Ishikawa (cell line): ENCODE data around the gene STAB1.

Experiments
- CEBPB ChIP-seq: IDR thresholded peaks from 2 replicates; pipeline ENCODE4 v1.6.1; 2012
- CREB1 ChIP-seq: IDR thresholded peaks from 2 replicates; pipeline ENCODE4 v1.6.1; 2012; ENCODE audit warnings: low read depth
- EGR1 ChIP-seq: IDR thresholded peaks from 2 replicates; pipeline ENCODE4 v1.6.1; 2012
- EP300 ChIP-seq: IDR thresholded peaks from 2 replicates; pipeline ENCODE4 v1.6.1; 2012; ENCODE audit warnings: borderline replicate concordance
- FOXM1 ChIP-seq: IDR thresholded peaks from 2 replicates; pipeline ENCODE4 v1.6.1; 2012; ENCODE audit warnings: low read depth, borderline replicate concordance
- NFIC ChIP-seq: IDR thresholded peaks from 2 replicates; pipeline ENCODE4 v1.6.1; 2012
- RAD21 ChIP-seq: IDR thresholded peaks from 2 replicates; pipeline ENCODE4 v1.6.1; 2012; ENCODE audit warnings: low read depth
- TCF12 ChIP-seq: IDR thresholded peaks from 2 replicates; pipeline ENCODE4 v1.6.1; 2012; ENCODE audit warnings: low read depth
- TEAD4 ChIP-seq: IDR thresholded peaks from 2 replicates; pipeline ENCODE4 v1.6.1; 2012
- YY1 ChIP-seq: IDR thresholded peaks from 2 replicates; pipeline ENCODE4 v1.6.1; 2012; ENCODE audit warnings: low read depth
- ZBTB7A ChIP-seq: IDR thresholded peaks from 2 replicates; pipeline ENCODE4 v1.6.1; 2012; ENCODE audit warnings: low read depth
- TF ChIP-seq, protein P1 (sequence below): IDR thresholded peaks from 2 replicates; pipeline ENCODE4 v1.6.1; 2012
- TF ChIP-seq, protein P2 (sequence below): IDR thresholded peaks from 2 replicates; pipeline ENCODE4 v1.6.1; 2012; ENCODE audit warnings: low read depth, mild to moderate bottlenecking
- TF ChIP-seq, protein P3 (sequence below): IDR thresholded peaks from 2 replicates; pipeline ENCODE4 v1.6.1; 2012

The STAB1 gene

DNA sequence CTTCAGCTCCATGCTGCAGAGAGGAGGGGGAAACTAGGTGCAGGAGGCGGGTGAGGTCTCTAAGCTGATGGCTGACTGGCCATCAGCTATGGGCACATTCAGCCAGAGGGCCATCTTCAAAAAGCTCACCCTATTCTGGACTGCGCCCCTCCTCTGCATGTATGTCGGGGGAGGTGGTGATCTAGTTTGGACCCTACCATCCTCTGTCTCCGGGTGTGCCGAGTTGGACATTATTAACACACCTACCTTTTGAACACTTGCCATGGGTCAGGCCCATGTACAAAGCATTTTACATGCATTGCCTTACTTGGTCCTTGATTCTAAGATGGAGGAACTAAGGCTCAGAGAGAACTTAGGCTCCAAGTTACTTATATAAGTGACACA is 38.3 kb upstream of the STAB1 start:
- no peak for TF ChIP-seq TEAD4
- no peak for TF ChIP-seq ZBTB7A
- no peak for TF ChIP-seq CEBPB
- no peak for TF ChIP-seq EP300
- TF ChIP-seq, protein P1, sequence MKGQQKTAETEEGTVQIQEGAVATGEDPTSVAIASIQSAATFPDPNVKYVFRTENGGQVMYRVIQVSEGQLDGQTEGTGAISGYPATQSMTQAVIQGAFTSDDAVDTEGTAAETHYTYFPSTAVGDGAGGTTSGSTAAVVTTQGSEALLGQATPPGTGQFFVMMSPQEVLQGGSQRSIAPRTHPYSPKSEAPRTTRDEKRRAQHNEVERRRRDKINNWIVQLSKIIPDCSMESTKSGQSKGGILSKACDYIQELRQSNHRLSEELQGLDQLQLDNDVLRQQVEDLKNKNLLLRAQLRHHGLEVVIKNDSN = no peak

DNA sequence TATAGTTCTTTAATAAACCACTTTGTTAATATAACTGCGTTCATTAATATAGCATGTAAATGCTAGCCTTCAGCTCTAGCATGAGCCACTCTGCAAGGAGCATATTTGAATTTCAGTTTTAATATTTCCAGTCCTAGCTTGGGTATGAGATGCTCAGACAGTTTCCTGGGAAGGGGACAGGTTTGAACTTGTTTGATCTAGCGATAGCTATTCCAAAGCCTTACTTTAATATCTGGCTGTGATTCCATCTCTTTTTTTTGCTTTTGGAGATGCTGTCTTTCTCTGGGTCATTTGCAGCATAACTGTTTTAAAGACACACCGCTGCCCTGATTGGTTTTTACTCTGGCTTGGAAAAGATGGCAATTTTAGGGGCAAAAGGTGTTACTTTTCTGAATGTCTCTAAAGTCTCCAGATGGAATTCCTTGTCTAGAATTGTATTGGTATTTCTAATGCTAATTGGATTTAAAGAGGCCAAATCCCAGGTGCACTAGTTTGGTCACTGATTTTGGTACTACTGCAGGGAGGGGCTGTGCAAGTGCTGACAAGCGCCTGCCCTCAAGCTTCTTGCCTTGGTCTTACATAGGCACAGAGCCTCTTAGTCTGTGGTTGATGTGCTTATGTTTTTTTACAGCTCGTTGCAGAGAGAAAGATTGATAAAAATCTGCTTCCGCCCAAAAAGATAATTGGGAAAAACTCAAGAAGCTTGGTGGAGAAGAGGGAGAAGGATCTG is 36.9 kb upstream of the STAB1 start:
- TF ChIP-seq ZBTB7A = no peak
- no peak for TF ChIP-seq RAD21
- TF ChIP-seq YY1 = no peak
- no peak for TF ChIP-seq CREB1
- TF ChIP-seq, protein P2, sequence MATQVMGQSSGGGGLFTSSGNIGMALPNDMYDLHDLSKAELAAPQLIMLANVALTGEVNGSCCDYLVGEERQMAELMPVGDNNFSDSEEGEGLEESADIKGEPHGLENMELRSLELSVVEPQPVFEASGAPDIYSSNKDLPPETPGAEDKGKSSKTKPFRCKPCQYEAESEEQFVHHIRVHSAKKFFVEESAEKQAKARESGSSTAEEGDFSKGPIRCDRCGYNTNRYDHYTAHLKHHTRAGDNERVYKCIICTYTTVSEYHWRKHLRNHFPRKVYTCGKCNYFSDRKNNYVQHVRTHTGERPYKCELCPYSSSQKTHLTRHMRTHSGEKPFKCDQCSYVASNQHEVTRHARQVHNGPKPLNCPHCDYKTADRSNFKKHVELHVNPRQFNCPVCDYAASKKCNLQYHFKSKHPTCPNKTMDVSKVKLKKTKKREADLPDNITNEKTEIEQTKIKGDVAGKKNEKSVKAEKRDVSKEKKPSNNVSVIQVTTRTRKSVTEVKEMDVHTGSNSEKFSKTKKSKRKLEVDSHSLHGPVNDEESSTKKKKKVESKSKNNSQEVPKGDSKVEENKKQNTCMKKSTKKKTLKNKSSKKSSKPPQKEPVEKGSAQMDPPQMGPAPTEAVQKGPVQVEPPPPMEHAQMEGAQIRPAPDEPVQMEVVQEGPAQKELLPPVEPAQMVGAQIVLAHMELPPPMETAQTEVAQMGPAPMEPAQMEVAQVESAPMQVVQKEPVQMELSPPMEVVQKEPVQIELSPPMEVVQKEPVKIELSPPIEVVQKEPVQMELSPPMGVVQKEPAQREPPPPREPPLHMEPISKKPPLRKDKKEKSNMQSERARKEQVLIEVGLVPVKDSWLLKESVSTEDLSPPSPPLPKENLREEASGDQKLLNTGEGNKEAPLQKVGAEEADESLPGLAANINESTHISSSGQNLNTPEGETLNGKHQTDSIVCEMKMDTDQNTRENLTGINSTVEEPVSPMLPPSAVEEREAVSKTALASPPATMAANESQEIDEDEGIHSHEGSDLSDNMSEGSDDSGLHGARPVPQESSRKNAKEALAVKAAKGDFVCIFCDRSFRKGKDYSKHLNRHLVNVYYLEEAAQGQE = no peak
- TF ChIP-seq TEAD4 = no peak
- no peak for TF ChIP-seq NFIC
- TF ChIP-seq TCF12 = no peak
- TF ChIP-seq, protein P3, sequence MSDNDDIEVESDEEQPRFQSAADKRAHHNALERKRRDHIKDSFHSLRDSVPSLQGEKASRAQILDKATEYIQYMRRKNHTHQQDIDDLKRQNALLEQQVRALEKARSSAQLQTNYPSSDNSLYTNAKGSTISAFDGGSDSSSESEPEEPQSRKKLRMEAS = no peak
- no peak for TF ChIP-seq FOXM1
- TF ChIP-seq CEBPB = no peak
- TF ChIP-seq, protein P1 = no peak
- TF ChIP-seq EP300 = no peak
- TF ChIP-seq EGR1 = no peak

DNA sequence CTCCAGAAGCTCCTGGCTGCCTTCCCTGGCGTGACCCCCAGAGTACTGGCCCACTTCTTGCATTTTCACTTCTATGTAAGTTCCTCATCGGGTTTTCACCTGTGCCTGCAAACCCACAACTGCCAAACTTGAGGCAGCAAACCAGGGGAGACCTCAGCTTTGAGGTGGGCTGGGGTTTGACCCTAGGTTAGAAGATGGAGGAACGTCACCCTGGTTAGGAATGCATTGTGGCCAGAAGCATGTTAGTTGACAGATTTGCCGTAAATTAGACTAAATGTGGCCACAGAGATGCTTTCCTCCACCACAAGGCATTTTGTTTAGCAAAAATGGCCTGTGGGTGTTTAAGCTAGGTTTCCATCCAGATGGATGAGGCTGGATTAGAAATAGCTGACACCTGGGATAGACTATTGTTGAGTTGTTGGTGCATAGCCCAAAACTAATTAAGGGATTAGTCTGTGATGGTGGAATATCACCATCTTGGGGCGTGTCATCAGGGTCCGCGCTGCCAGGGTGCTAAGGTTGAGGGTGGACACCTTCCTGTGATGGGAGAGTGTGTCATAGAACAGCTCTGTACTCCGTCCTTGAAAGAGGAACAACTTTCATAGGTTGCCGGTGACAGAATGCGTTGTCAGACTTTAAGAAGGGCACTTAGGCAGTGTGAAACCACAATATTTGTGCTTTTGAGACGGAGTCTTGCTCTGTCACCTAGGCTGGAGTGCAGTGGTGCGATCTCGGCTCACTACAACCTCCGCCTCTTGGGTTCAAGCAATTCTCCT is 36.2 kb upstream of the STAB1 start:
- TF ChIP-seq, protein P2 = no peak
- no peak for TF ChIP-seq EGR1
- no peak for TF ChIP-seq FOXM1
- TF ChIP-seq TEAD4 = no peak
- TF ChIP-seq NFIC = no peak
- TF ChIP-seq CREB1 = no peak
- TF ChIP-seq, protein P1 = no peak

DNA sequence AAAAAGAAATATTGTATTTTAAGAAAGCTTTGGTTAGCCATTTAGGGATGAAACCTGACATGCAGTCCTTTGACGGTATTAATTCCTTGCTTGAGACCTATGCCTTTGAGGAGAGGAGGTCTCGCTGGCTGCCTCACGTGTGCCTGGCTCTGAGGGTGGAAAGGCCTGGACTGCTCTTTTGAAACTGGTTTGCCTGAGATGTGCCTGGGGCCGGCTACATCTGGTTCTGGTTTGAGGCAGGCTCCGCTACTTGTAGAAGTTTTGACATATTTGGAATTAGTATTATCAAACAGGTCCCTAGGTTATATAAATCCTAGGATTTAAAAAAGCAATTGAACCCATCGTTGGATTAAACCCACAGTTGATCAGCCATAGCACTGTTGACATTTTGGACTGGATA is 33.3 kb upstream of the STAB1 start:
- TF ChIP-seq, protein P1 = no peak

DNA sequence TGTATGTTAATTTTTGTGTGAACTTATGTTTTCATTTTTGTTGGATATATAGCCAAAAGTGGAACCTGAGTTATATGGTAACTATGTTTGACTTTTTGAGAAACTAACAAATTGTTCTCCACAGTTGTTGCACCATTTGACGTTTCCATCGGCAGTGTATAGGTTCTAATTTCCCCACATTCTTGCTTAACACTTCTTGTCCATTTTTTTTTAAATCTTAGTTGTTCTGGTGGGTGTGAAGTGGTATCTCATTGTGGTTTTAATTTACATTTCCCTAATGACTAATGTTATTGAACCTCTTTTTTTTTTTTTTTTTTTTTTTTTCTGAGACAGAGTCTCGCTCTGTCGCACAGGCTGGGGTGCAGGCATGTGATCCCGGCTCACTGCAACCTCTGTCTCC is 31.7 kb upstream of the STAB1 start:
- TF ChIP-seq, protein P3 = no peak
- TF ChIP-seq EGR1 (no peak), NFIC (no peak), RAD21 (no peak), CEBPB (no peak), YY1 (no peak), CREB1 (no peak), EP300 (no peak)
- TF ChIP-seq, protein P2 = no peak
- TF ChIP-seq, protein P1 = no peak
